Keratinocyte (primary cell): ENCODE results near the gene PTPN2.

Experiments used
- CTCF ChIP-seq, 3 experiments: IDR thresholded peaks in 1 of 3; conservative IDR thresholded peaks in 1 of 3; optimal IDR thresholded peaks in 1 of 3; 2 replicates in 2 of 3; 3 replicates in 1 of 3; pipeline versions ENCODE3 to v1.5.1; 2011; ENCODE audit warnings: low read length in 3 of 3, mild to moderate bottlenecking in 3 of 3, moderate library complexity in 2 of 3, control low read depth in 1 of 3, inconsistent platforms in 1 of 3; ENCODE audit not compliant: insufficient read depth in 2 of 3; ENCODE audit errors: extremely low read depth in 1 of 3
- EZH2 ChIP-seq: IDR thresholded peaks from one replicate; pipeline ENCODE4 v1.6.1; 2012; ENCODE audit warnings: inconsistent platforms, mild to moderate bottlenecking, low read length, moderate library complexity

GRCh38 chr18:12860530-12860929 lies 23.5 kb downstream of the PTPN2 start:
- no peak for TF ChIP-seq CTCF (optimal IDR thresholded peaks at IDR 0.05 in 1 of 3, IDR thresholded peaks at IDR 0.05 in 1 of 3, conservative IDR thresholded peaks at IDR 0.05 in 1 of 3; ENCODE audit: extremely low read depth in 1 of 3, insufficient read depth in 2 of 3, low read length in 3 of 3)
- no peak for TF ChIP-seq EZH2
